Measurements from ENCODE around the gene NCS1. TPM values are rescaled to one million over a fixed set of nuclear protein-coding genes. Genes with fewer than 3 reads are reported as not detected.
"Not testable (repeated sequence)": the region's sequence is repeated elsewhere in the genome, so short reads cannot be mapped to it uniquely, and the experiment has no call there.

Gene NCS1
- total RNA-seq, 1 donor from 2014 or later, result 32.8 TPM

DNA sequence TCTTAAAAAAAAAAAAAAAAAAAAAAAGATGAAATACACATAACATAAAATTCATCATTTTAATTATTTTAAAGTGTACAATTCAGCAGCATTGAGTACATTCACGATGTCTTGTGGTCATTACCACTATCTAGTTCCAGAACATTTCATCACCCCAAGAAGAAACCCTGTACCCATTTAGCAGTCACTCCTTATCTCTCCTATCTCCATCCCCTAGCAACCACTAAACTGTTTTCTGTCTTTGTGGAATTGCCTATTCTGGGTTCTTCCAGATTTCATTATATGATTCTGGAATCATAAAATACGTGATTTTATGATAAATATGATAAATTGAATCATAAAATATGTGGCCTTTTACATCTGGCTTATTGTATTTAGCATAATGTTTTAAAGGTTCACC, 84.4 kb downstream of the NCS1 start:
- Mint-ChIP-seq H3K4me3 (no peak overlapping the region), H3K36me3 (no peaks in the 10 kb centered on the region), H3K27ac (no peak overlapping the region), H3K4me1 (ENCODE audit: unreplicated experiment) (no peaks in the 10 kb centered on the region), H3K27me3 (peaks cover 26% of the 10 kb centered on the region), H3K9me3 (no peaks in the 10 kb centered on the region)
- DNase-seq (ENCODE audit: extremely low spot score, unreplicated experiment), result no peak
- TF ChIP-seq, protein P1, sequence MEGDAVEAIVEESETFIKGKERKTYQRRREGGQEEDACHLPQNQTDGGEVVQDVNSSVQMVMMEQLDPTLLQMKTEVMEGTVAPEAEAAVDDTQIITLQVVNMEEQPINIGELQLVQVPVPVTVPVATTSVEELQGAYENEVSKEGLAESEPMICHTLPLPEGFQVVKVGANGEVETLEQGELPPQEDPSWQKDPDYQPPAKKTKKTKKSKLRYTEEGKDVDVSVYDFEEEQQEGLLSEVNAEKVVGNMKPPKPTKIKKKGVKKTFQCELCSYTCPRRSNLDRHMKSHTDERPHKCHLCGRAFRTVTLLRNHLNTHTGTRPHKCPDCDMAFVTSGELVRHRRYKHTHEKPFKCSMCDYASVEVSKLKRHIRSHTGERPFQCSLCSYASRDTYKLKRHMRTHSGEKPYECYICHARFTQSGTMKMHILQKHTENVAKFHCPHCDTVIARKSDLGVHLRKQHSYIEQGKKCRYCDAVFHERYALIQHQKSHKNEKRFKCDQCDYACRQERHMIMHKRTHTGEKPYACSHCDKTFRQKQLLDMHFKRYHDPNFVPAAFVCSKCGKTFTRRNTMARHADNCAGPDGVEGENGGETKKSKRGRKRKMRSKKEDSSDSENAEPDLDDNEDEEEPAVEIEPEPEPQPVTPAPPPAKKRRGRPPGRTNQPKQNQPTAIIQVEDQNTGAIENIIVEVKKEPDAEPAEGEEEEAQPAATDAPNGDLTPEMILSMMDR (conservative IDR thresholded peaks at IDR 0.05), result no peak

DNA sequence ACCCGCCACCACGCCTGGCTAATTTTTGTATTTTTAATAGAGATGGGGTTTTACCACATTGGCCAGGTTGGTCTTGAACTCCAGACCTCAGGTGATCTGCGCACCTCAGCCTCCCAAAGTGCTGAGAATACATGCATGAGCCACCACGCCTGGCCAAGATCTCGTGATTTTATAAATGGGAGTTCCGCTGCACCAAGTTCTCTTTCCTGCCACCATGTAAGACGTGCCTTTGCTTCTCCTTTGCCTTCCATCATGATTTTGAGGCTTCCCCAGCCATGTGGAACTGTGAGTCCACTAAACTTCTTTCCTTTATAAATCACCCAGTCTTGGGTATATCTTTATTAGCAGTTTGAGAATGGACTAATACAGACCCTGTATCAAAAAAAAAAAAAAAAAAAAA, 85.9 kb downstream of the NCS1 start:
- H3K4me1 Mint-ChIP-seq (ENCODE audit: unreplicated experiment); H3K36me3 Mint-ChIP-seq; H3K27ac Mint-ChIP-seq; H3K4me3 Mint-ChIP-seq; H3K9me3 Mint-ChIP-seq; DNase-seq (ENCODE audit: extremely low spot score, unreplicated experiment): not testable (repeated sequence)
- peaks cover 41% of the 10 kb centered on the region for H3K27me3 Mint-ChIP-seq

DNA sequence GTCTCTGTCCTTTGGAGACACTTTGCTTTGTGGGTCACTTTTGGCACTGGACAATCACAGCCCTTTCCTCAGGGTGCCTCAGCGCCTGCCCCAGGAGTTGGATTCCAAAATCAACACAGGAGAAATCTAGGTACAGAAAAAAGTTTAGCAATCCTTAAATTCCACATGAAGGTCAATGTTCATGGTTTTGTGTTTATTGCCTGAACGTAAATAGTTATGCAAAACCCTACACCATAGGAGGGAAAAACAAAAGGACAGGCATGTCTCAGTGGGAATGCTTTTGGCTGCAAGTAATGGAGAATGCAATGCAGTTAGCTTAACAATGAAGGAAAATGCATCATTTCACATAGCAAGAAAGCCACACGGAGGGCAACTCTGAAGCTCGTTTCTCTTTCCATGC, 86.8 kb downstream of the NCS1 start:
- DNase-seq (ENCODE audit: extremely low spot score, unreplicated experiment), result no peak
- H3K4me1 Mint-ChIP-seq (ENCODE audit: unreplicated experiment), result no peaks in the 10 kb centered on the region
- H3K9me3 Mint-ChIP-seq, result no peaks in the 10 kb centered on the region
- peaks cover 50% of the 10 kb centered on the region for H3K27me3 Mint-ChIP-seq
- no peak overlapping the region for H3K27ac Mint-ChIP-seq
- TF ChIP-seq, protein P1 (conservative IDR thresholded peaks at IDR 0.05), result no peak
- no peak overlapping the region for H3K4me3 Mint-ChIP-seq
- peaks cover 3% of the 10 kb centered on the region for H3K36me3 Mint-ChIP-seq

DNA sequence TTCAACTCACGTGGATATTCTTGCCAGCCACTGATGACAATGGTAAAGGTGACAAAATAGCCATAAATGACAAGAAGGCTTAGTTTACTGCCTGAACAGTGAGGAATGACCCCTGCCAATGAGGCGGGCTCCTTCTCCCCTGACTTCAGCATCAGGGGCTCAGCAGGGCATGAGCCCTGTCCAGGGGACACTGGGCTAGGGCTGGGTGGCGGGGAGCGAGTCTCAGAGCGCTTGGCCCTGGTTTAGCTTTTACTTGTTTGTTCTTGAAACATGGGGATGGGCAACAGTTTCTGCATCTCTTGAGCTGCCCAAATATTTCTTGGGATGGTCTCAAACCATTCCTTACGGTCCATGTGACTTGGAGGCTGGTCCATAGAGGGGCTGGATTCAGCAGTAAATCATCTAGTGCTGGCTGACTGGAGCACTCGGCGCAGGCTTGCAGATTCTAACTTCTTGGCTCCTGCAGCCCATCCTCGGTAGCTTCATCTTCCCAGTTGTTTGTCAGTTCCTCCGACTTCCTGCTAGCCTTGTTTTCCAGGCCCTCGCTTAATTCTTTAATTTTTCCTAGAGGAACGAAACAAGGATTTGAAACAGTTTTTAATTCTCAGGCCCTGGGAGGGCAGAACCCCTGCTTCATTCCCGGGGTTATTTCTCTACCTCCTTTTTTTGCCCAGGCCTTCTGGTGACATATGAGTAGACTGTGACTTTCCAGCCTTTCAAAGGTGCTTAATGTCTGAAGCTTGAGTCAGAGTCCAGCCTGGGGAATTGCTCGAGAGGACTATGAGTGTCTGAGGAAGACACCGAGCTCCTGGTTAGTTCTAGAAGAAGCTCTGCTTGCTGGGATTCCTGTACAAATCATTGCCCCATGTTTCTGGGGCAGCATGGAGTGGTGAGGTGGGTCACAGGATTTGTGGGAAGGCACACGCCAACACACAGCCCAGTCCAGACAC, 88.9 kb downstream of the NCS1 start:
- no peak overlapping the region for H3K27ac Mint-ChIP-seq
- H3K27me3 Mint-ChIP-seq, result peaks cover 65% of the 10 kb centered on the region
- no peak overlapping the region for H3K4me3 Mint-ChIP-seq
- no peaks in the 10 kb centered on the region for H3K9me3 Mint-ChIP-seq
- peaks cover under 1% of the 10 kb centered on the region for H3K4me1 Mint-ChIP-seq (ENCODE audit: unreplicated experiment)
- H3K36me3 Mint-ChIP-seq, result peaks cover 3% of the 10 kb centered on the region
- TF ChIP-seq, protein P1 (conservative IDR thresholded peaks at IDR 0.05), result no peak
- DNase-seq (ENCODE audit: extremely low spot score, unreplicated experiment), result no peak

DNA sequence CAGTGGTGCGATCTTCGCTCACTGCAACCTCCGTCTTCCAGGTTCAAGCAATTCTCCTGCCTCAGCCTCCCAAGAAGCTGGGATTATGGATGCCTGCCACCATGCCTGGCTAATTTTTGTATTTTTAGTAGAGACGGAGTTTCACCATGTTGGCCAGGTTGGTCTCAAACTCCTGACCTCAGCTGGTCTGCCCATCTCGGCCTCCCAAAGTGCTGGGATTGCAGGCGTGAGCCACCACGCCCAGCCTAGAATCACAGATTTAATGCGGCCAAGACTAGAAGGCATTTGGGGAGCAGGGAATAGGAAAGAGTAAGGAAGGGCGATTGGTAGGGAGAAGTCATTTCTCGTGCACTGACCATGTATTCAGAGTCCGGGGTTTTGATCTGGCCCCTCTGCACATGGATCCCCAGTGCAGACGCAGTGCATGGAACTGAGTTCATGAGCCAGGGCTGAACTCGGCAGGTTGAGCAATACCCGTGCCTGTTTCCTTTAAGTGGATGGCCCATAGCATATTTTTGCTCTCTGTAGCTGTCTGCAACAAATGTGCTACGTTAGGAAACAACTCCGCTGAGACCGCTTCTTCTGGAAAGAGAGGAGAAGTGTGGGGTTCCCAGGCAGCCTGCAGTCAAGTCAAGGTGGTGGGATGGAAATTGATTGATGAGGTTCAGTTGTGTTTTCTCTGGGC, 90.0 kb downstream of the NCS1 start:
- H3K4me3 Mint-ChIP-seq, result no peak overlapping the region
- no peak for DNase-seq (ENCODE audit: extremely low spot score, unreplicated experiment)
- peaks cover 4% of the 10 kb centered on the region for H3K4me1 Mint-ChIP-seq (ENCODE audit: unreplicated experiment)
- no peak overlapping the region for H3K27ac Mint-ChIP-seq
- no peaks in the 10 kb centered on the region for H3K9me3 Mint-ChIP-seq
- TF ChIP-seq, protein P1 (conservative IDR thresholded peaks at IDR 0.05), result no peak
- peaks cover 3% of the 10 kb centered on the region for H3K36me3 Mint-ChIP-seq
- H3K27me3 Mint-ChIP-seq, result peaks cover 76% of the 10 kb centered on the region

DNA sequence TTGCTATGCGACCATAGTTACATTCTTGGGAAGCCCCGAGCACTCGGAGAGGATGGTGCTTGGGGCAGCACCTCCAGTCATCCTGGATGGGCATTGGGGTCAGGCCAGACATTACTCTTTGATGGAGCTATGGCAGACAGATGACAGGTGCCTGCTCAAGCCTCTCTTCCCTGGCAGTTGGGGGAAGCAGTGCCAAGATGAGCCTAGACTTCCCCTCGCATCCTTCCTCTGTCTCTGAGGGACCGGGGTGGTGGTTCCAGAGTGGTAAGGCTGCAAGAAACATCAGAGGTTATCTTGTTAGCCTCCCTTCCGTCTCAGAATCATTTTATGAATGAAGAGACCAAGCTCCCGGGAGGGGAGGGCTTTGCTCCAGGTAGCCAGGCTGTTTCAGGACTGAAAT, 90.6 kb downstream of the NCS1 start:
- TF ChIP-seq, protein P1 (conservative IDR thresholded peaks at IDR 0.05), result no peak
- no peak for DNase-seq (ENCODE audit: extremely low spot score, unreplicated experiment)
- Mint-ChIP-seq H3K27ac (no peak overlapping the region), H3K9me3 (no peaks in the 10 kb centered on the region), H3K4me1 (ENCODE audit: unreplicated experiment) (peaks cover 4% of the 10 kb centered on the region), H3K36me3 (peaks cover 3% of the 10 kb centered on the region), H3K4me3 (no peak overlapping the region), H3K27me3 (peaks cover 78% of the 10 kb centered on the region)
